GM18498 (cell line): ENCODE measurements around the gene SCPEP1.

Experiments
- ATAC-seq: cut with Tn5 transposase; IDR thresholded peaks from one replicate; pipeline ENCODE4 v1.9.1; 2021; ENCODE audit warnings: mild to moderate bottlenecking, moderate library complexity; ENCODE audit not compliant: unreplicated experiment

SCPEP1 gene

GRCh38 chr17:57034807-57035754 is 57.1 kb downstream of the SCPEP1 start:
- no peak for ATAC-seq

- no peak for ATAC-seq
Measured at GRCh38 chr17:57035971-57036481, 58.1 kb downstream of the SCPEP1 start.

GRCh38 chr17:57037411-57037810 is 59.5 kb downstream of the SCPEP1 start:
- ATAC-seq = no peak

GRCh38 chr17:57038486-57038885 is 60.6 kb downstream of the SCPEP1 start:
- ATAC-seq = no peak

GRCh38 chr17:57040571-57040970 is 62.6 kb downstream of the SCPEP1 start:
- no peak for ATAC-seq

GRCh38 chr17:57043276-57043675 is 65.3 kb downstream of the SCPEP1 start:
- ATAC-seq = no peak

GRCh38 chr17:57044976-57045867 is 67.3 kb downstream of the SCPEP1 start:
- no peak for ATAC-seq

GRCh38 chr17:57045868-57046704 is 68.2 kb downstream of the SCPEP1 start:
- peak; percentile 73 for ATAC-seq

- no peak for ATAC-seq
Measured at GRCh38 chr17:57046749-57047148, 68.8 kb downstream of the SCPEP1 start.

- no peak for ATAC-seq
Measured at GRCh38 chr17:57048096-57048495, 70.2 kb downstream of the SCPEP1 start.

GRCh38 chr17:57050306-57050705 is 72.4 kb downstream of the SCPEP1 start:
- ATAC-seq = no peak

GRCh38 chr17:57051886-57052361 is 74.0 kb downstream of the SCPEP1 start:
- no peak for ATAC-seq
